ENCODE results near the gene EGLN1. TPM values are rescaled to one million over a fixed set of nuclear protein-coding genes. Genes with fewer than 3 reads are reported as not detected.

Gene EGLN1
- total RNA-seq, 2 experiments from 2014 or later, result 19.0 to 36.6 TPM

GRCh38 chr1:231392389-231393131 is 29.5 kb downstream of the EGLN1 start:
- Histone ChIP-seq H4K20me1 (ENCODE audit: insufficient read depth, low read length) (no peaks in the 10 kb centered on the region), H2AFZ (ENCODE audit: low read length) (no peak overlapping the region), H3K9me2 (ENCODE audit: insufficient read depth, low read length) (no peaks in the 10 kb centered on the region), H3K4me2 (ENCODE audit: low read length) (no peak overlapping the region), H3K27ac (ENCODE audit: low read depth, low read length, poor library complexity, severe bottlenecking) (no peak overlapping the region), H3K36me3 (ENCODE audit: insufficient read depth, low read length) (no peaks in the 10 kb centered on the region; the same call in 1 of the 2 replicates), H3K4me3 (ENCODE audit: low read depth, low read length, poor library complexity, severe bottlenecking) (no peak overlapping the region), H3K9me3 (ENCODE audit: low read length) (no peaks in the 10 kb centered on the region), H3K79me2 (ENCODE audit: insufficient read depth, low read depth, low read length) (peaks cover 5% of the 10 kb centered on the region; the same call in 1 of the 2 replicates), H3K4me1 (ENCODE audit: insufficient read depth, low read length, poor library complexity, severe bottlenecking) (no peaks in the 10 kb centered on the region)
- ChIA-PET CTCF (ENCODE audit: unreplicated experiment) (no interaction called here), POLR2A (interaction anchor here (0.5 to 1.6 kb wide), 4 partner anchors 9 to 51 kb away, joined by 4 to 6 read pairs (median 5); no protein-coding TSS in a partner anchor)
- no peak for DNase-seq (ENCODE audit: low spot score)
- TF ChIP-seq CTCF (conservative IDR thresholded peaks at IDR 0.05; ENCODE audit: low read length) (no peak), EZH2phosphoT487 (IDR thresholded peaks at IDR 0.05; ENCODE audit: borderline replicate concordance, low read depth, low read length) (no peak)
- no TSS peak for BruUV-seq (replicated peaks)
- intact Hi-C loops (cut with micrococcal nuclease; ENCODE audit: unreplicated experiment), result no loop called here

GRCh38 chr1:231390071-231390470 is 32.0 kb downstream of the EGLN1 start:
- peaks cover 8% of the 10 kb centered on the region; the same call in 1 of the 2 replicates for H3K79me2 ChIP-seq (ENCODE audit: insufficient read depth, low read depth, low read length)
- DNase-seq (ENCODE audit: low spot score), result no peak
- no peak overlapping the region for H3K4me3 ChIP-seq (ENCODE audit: low read depth, low read length, poor library complexity, severe bottlenecking)
- no peaks in the 10 kb centered on the region for H4K20me1 ChIP-seq (ENCODE audit: insufficient read depth, low read length)
- no TSS peak for BruUV-seq (replicated peaks)
- no peak overlapping the region for H2AFZ ChIP-seq (ENCODE audit: low read length)
- ChIA-PET POLR2A (no interaction called here), CTCF (ENCODE audit: unreplicated experiment) (interaction anchor here (0.7 kb wide), 1 partner anchor 29 kb away, joined by 5 read pairs; no protein-coding TSS in a partner anchor)
- H3K36me3 ChIP-seq (ENCODE audit: insufficient read depth, low read length), result no peaks in the 10 kb centered on the region; the same call in 1 of the 2 replicates
- no peak for TF ChIP-seq CTCF (conservative IDR thresholded peaks at IDR 0.05; ENCODE audit: low read length)
- TF ChIP-seq EZH2phosphoT487 (IDR thresholded peaks at IDR 0.05; ENCODE audit: borderline replicate concordance, low read depth, low read length), result no peak
- no peaks in the 10 kb centered on the region for H3K4me1 ChIP-seq (ENCODE audit: insufficient read depth, low read length, poor library complexity, severe bottlenecking)
- intact Hi-C loops (cut with micrococcal nuclease; ENCODE audit: unreplicated experiment), result no loop called here
- no peak overlapping the region for H3K27ac ChIP-seq (ENCODE audit: low read depth, low read length, poor library complexity, severe bottlenecking)
- no peak overlapping the region for H3K4me2 ChIP-seq (ENCODE audit: low read length)
- no peaks in the 10 kb centered on the region for H3K9me2 ChIP-seq (ENCODE audit: insufficient read depth, low read length)
- H3K9me3 ChIP-seq (ENCODE audit: low read length), result no peaks in the 10 kb centered on the region
